SH-SY5Y (cell line): ENCODE data around the gene NEK6.

Experiments
- GATA2 ChIP-seq: IDR thresholded peaks from 2 replicates; pipeline ENCODE4 v1.6.1; 2011; ENCODE audit warnings: mild to moderate bottlenecking, low read depth, low read length
- GATA3 ChIP-seq: IDR thresholded peaks from 2 replicates; pipeline ENCODE4 v1.6.1; 2011; ENCODE audit warnings: low read depth, mild to moderate bottlenecking, low read length, moderate library complexity

DNA sequence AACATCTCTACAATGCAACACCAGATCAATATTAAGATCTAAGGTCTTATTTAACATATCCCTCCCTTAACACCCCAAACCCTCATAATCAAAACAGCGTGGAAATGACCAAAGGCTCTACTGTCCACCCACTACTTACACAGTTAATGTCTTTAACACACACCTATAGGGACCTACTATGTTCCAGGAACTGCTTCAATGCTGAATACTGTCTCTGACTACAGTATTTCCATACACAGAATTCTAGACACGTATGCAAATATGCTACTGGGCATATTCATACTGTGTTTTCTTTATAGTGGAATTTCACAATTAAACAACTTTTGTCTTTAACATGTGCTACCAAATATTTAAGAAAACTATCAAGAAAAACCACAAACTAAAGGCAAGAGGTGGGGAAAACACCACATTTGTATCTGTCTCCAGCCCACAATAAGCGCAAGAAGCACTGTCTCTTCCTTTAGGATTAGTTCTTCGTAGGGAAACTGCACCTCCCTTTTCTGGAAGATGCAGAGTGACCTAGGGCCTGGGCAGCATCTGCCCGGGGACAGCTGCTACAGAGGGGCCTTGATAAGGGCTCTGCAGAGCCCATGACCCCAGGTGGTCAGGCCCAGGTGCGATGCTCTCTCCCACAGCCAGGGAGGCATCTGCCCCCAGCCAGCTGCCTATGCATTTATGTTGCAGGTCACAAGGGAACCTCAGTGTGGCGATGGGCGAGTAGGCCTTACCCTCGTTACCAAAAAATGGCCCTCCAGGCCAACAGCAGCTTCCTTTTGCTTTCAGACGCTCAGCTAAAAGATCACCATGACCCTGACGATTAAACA, 102.3 kb downstream of the NEK6 start:
- TF ChIP-seq GATA3 (no peak), GATA2 (no peak)
